Stimulated activated naive CD8-positive, alpha-beta T cell treated with anti-CD3 and anti-CD28 coated beads, Interleukin-15, amount 100 ng/mL, for 72 hours (primary cell): ENCODE measurements around the gene IQCH.
"Not testable (repeated sequence)": the region's sequence is repeated elsewhere in the genome, so short reads cannot be mapped to it uniquely, and the experiment has no call there.

Experiments
- ATAC-seq: fragments of 150-1000 bp; cut with Tn5 transposase; 2 replicates; pipeline ENCODE4 v1.10.0; 2021; ENCODE audit warnings: mild to moderate bottlenecking, moderate library complexity
- DNase-seq, 2 donors: peaks; one replicate each; pipeline ENCODE4 v3.0.0; 2021 to 2022
- H3K27ac Mint-ChIP-seq, 2 donors: one replicate each; pipeline ENCODE4 v1.8.0; 2022; ENCODE audit warnings: mild to moderate bottlenecking in 2 of 2, mixed read lengths in 2 of 2, moderate library complexity in 2 of 2
- H3K27me3 Mint-ChIP-seq: one replicate; pipeline ENCODE4 v1.8.0; 2022; ENCODE audit warnings: mixed read lengths
- H3K4me1 Mint-ChIP-seq: one replicate; pipeline ENCODE4 v1.8.0; 2022; ENCODE audit warnings: mild to moderate bottlenecking, mixed read lengths
- H3K4me3 Mint-ChIP-seq, 2 donors: one replicate each; pipeline ENCODE4 v1.8.0; 2022; ENCODE audit warnings: mild to moderate bottlenecking in 2 of 2, mixed read lengths in 2 of 2, moderate library complexity in 1 of 2
- H3K9me3 Mint-ChIP-seq, 2 donors: one replicate each; pipeline ENCODE4 v1.8.0; 2022; ENCODE audit warnings: mixed read lengths in 2 of 2

The IQCH gene

GRCh38 chr15:67406257-67406861 is 151.8 kb downstream of the IQCH start:
- Mint-ChIP-seq H3K4me3 (no peak overlapping the region), H3K9me3 (no peaks in the 10 kb centered on the region), H3K27me3 (no peaks in the 10 kb centered on the region), H3K4me1 (no peaks in the 10 kb centered on the region), H3K27ac (no peak overlapping the region)
- no peak for DNase-seq
- ATAC-seq = no peak

DNA sequence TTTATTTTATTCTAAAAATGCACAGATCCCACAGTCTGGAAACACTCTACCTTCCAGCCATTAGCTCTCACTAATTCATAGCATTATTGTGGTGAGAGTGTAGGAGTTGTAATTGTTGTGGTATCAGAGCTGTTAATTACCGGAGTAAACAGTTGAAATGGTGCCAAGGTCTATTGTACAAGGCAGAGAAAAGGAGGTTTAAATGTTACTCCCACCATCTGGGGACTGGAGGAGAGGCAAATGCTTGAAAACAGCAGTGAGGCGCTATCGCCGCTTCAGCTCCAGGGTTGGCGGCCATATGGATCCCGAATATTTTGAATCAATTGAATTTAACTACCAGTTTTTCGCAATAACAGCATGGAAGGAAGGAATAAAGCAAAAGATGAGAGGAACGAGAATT is 153.2 kb downstream of the IQCH start:
- Mint-ChIP-seq H3K4me3 (no peak overlapping the region), H3K27ac (no peak overlapping the region), H3K4me1 (no peaks in the 10 kb centered on the region), H3K27me3 (no peaks in the 10 kb centered on the region), H3K9me3 (no peaks in the 10 kb centered on the region)
- no peak for ATAC-seq
- DNase-seq = no peak

DNA sequence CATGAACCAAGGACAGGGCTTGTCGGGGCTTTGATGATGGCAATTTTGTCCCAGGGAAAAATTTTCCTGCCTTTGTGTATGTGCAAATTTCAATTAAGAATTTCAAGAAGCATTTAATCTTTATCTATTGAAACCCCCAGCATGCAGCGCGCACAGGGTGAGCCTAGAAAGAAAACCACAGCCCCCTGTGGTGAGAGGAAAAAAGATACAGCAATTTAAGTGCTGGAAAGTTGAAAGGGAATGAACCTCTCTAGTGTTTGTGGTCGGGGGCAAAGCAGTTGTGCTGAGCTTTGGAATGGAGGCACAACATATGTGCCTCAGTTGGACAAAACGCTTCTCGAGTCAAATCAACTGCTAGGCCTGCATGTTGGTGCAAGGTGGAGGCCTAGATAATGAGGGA is 154.6 kb downstream of the IQCH start:
- Mint-ChIP-seq H3K4me3 (no peak overlapping the region), H3K4me1 (no peaks in the 10 kb centered on the region), H3K27me3 (no peaks in the 10 kb centered on the region), H3K9me3 (no peaks in the 10 kb centered on the region), H3K27ac (no peak overlapping the region)
- ATAC-seq = no peak
- no peak for DNase-seq

DNA sequence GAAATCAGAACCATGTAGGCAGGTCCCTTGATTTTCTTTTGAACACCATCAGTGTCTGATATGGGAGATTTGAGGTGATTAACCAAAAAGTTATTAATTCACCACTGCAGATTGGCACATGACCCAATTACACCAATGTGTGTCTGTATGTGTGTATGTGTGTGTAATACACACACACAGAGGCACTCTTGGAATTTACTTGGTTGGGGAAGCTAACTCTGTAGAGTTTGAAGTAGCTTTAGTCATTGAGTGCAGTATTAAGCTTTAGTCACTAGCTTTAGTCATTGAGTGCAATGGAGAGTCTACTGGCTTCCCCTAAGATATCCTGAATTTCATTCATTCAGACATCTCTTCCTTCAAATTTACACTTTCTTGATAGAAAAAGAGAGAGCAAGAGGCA is 156.9 kb downstream of the IQCH start:
- no peak overlapping the region for H3K27ac Mint-ChIP-seq
- H3K4me1 Mint-ChIP-seq = no peaks in the 10 kb centered on the region
- no peaks in the 10 kb centered on the region for H3K27me3 Mint-ChIP-seq
- DNase-seq (no peak), ATAC-seq (no peak)
- no peaks in the 10 kb centered on the region for H3K9me3 Mint-ChIP-seq
- no peak overlapping the region for H3K4me3 Mint-ChIP-seq

DNA sequence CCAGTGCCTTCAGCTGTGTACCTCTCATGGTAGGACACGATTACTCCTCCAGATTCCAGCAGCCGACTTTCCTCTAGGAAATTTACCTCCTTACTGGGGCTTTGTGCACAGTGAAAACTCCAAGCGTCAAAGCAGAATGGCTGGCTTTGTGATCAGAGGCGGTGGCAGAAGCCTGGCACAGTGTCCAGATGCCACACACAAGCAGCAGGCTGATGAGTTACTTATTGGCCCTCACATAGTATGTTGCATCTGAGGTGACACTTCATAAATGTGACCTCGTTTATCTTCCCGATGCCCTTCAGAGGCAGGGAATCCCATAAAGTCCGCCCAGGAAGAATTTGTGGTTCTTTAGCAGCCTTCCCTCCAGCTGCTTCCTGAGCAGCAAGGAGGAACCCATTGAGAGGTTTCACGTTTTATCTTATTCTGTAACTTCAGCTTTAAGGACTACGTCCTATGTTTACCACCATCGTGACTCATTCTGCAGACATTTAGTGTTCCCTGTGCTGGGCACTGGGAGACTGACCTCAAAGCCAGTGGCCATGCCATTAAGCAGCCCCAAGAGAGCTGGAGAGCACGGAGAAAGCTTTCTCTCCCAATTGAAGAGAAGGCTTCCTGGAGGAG is 159.3 kb downstream of the IQCH start:
- ATAC-seq = no peak
- no peaks in the 10 kb centered on the region for H3K27me3 Mint-ChIP-seq
- H3K27ac Mint-ChIP-seq = peak overlapping the region in 1 of 2 donors; percentile 42
- H3K4me1 Mint-ChIP-seq = no peaks in the 10 kb centered on the region
- DNase-seq = no peak
- no peak overlapping the region for H3K4me3 Mint-ChIP-seq
- no peaks in the 10 kb centered on the region for H3K9me3 Mint-ChIP-seq

DNA sequence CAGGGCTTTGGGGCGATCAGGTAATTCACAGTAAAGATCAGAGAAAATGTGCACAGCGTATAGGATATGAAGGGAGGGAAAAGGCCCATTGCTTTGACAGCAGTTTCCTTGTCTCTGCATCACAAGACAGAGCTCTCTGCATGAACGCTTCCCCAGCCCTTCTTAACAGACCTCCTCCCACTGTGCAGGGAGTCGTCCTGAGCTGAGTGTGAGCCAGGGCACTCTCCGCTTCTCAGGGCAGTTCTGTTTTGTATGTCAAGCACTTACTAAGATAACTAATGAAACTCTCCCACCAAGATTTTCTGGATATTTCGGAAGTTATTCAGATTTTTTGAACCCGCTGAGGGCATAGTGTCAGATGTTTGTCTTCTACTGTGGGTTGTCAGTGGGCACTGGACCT is 160.6 kb downstream of the IQCH start:
- no peak for ATAC-seq
- no peaks in the 10 kb centered on the region for H3K27me3 Mint-ChIP-seq
- H3K4me3 Mint-ChIP-seq = no peak overlapping the region
- H3K27ac Mint-ChIP-seq = no peak overlapping the region
- DNase-seq = no peak
- H3K9me3 Mint-ChIP-seq = no peaks in the 10 kb centered on the region
- no peaks in the 10 kb centered on the region for H3K4me1 Mint-ChIP-seq

- no peaks in the 10 kb centered on the region for H3K4me1 Mint-ChIP-seq
- ATAC-seq (no peak), DNase-seq (no peak)
- no peak overlapping the region for H3K27ac Mint-ChIP-seq
- H3K9me3 Mint-ChIP-seq = no peaks in the 10 kb centered on the region
- no peak overlapping the region for H3K4me3 Mint-ChIP-seq
- H3K27me3 Mint-ChIP-seq = no peaks in the 10 kb centered on the region
Measured at GRCh38 chr15:67416891-67417290, 162.3 kb downstream of the IQCH start.

GRCh38 chr15:67419705-67420104 is 165.1 kb downstream of the IQCH start:
- Mint-ChIP-seq H3K9me3 (no peaks in the 10 kb centered on the region), H3K27ac (no peak overlapping the region), H3K4me3 (no peak overlapping the region), H3K27me3 (no peaks in the 10 kb centered on the region), H3K4me1 (no peaks in the 10 kb centered on the region)
- no peak for ATAC-seq
- no peak for DNase-seq

- Mint-ChIP-seq H3K9me3 (no peaks in the 10 kb centered on the region), H3K4me1 (no peaks in the 10 kb centered on the region), H3K27ac (no peak overlapping the region), H3K27me3 (no peaks in the 10 kb centered on the region), H3K4me3 (no peak overlapping the region)
- DNase-seq (no peak), ATAC-seq (no peak)
Measured at GRCh38 chr15:67420137-67420536, 165.6 kb downstream of the IQCH start.

DNA sequence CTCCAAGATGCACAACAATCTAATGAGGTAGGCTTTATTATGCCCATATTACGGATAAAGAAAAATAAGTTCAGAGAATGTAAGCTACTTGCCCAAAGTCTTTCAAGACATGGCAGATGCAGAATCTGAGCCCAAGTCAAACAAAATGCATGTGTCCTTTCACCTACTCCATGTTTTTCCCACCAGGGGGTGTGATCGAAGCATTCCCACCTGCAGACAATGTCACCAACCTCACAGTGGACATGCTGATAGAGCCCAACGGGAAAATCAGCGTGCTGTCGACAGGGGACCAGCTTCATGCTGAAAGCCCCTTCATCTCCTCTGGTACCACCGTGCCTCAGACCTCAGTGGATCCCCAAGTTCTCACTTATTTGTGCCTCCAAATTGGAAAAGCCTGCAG is 166.5 kb downstream of the IQCH start:
- ATAC-seq = no peak
- H3K9me3 Mint-ChIP-seq = no peaks in the 10 kb centered on the region
- no peak overlapping the region for H3K27ac Mint-ChIP-seq
- no peaks in the 10 kb centered on the region for H3K4me1 Mint-ChIP-seq
- no peaks in the 10 kb centered on the region for H3K27me3 Mint-ChIP-seq
- no peak overlapping the region for H3K4me3 Mint-ChIP-seq
- DNase-seq = no peak

- DNase-seq (no peak), ATAC-seq (no peak)
- H3K27me3 Mint-ChIP-seq = no peaks in the 10 kb centered on the region
- H3K27ac Mint-ChIP-seq = no peak overlapping the region
- H3K4me1 Mint-ChIP-seq = no peaks in the 10 kb centered on the region
- H3K9me3 Mint-ChIP-seq = no peaks in the 10 kb centered on the region
- no peak overlapping the region for H3K4me3 Mint-ChIP-seq
Measured at GRCh38 chr15:67422296-67422695, 167.7 kb downstream of the IQCH start.

DNA sequence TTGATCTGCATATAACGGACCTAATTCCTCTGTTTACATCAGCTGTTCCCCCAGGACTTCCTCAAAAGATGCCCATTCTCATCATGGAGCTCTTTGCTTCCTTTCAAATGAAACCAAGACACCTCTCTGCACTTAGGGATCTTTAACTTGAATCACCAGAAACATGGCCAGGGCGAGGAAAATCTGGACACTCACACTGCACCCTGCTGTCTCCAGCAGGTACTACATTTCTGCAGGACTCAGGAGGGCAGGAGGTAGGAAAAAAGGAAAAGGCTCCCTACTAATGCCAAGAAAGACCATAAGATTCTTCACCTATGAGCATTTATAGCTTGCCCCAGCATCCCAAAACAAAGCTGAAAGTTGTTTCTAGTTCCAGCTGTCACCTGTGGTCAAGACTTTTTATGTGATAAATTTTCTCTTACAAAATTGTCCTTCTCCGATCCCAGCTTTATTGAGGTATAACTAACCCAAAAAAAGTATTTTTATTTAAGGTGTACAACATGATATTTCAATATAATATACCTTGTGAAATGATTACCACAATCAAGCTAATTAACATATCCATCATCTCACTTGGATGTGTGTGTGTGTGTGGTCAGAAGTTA is 179.0 kb downstream of the IQCH start:
- Mint-ChIP-seq H3K4me3 (no peak overlapping the region), H3K9me3 (no peaks in the 10 kb centered on the region), H3K27ac (no peak overlapping the region), H3K4me1 (no peaks in the 10 kb centered on the region), H3K27me3 (no peaks in the 10 kb centered on the region)
- DNase-seq (peak in 1 of 2 donors; percentile 12), ATAC-seq (no peak)

GRCh38 chr15:67436351-67437250 is 182.0 kb downstream of the IQCH start:
- not testable (repeated sequence) for H3K27me3 Mint-ChIP-seq, H3K4me1 Mint-ChIP-seq, DNase-seq, H3K9me3 Mint-ChIP-seq, ATAC-seq, H3K4me3 Mint-ChIP-seq
- peak overlapping the region in 1 of 2 donors; percentile 48 for H3K27ac Mint-ChIP-seq

GRCh38 chr15:67444100-67444499 is 189.5 kb downstream of the IQCH start:
- no peak overlapping the region for H3K27ac Mint-ChIP-seq
- no peak for DNase-seq
- H3K4me3 Mint-ChIP-seq = no peak overlapping the region
- no peak for ATAC-seq
- H3K27me3 Mint-ChIP-seq = no peaks in the 10 kb centered on the region
- peaks cover 0 to 3% of the 10 kb centered on the region in 2 donors for H3K9me3 Mint-ChIP-seq
- H3K4me1 Mint-ChIP-seq = no peaks in the 10 kb centered on the region

DNA sequence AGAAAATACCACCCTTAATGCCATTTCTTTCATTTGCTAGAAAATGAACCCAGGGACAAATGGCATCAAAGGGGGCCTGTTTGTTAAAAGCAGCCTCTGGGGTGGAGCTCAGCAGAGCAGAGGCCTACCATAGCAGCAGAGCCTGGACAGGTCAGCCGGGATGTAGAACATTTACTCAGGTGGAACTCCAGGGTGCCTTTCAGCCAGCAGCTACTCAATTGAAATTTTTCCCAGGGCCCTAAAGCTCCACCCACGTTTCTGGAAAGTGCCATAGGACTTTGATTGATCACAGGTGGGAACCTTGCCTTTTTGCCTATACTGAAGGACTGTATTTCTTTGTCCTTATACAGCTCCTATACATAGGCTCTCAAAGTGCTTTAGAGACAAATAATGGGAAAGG is 191.9 kb downstream of the IQCH start:
- Mint-ChIP-seq H3K27ac (no peak overlapping the region), H3K9me3 (peaks cover 0 to 3% of the 10 kb centered on the region in 2 donors)

DNA sequence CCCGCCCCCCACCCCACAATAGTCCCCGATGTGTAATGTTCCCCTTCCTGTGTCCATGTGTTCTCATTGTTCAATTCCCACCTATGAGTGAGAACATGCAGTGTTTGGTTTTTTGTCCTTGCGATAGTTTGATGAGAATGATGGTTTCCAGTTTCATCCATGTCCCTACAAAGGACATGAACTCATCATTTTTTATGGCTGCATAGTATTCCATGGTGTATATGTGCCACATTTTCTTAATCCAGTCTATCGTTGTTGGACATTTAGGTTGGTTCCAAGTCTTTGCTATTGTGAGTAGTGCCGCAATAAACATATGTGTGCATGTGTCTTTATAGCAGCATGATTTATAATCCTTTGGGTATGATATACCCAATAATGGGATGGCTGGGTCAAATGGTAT is 193.8 kb downstream of the IQCH start:
- DNase-seq, ATAC-seq, H3K9me3 Mint-ChIP-seq, H3K4me3 Mint-ChIP-seq, H3K4me1 Mint-ChIP-seq, H3K27me3 Mint-ChIP-seq, H3K27ac Mint-ChIP-seq: not testable (repeated sequence)

More for the DNA sequence above, 191.9 kb downstream of the IQCH start:
- DNase-seq = no peak
- Mint-ChIP-seq H3K4me3 (no peak overlapping the region), H3K27me3 (no peaks in the 10 kb centered on the region), H3K4me1 (no peaks in the 10 kb centered on the region)
- ATAC-seq = no peak
